ENCODE measurements around the gene TGM1. TPM values are rescaled to one million over a fixed set of nuclear protein-coding genes. Genes with fewer than 3 reads are reported as not detected.

TGM1 gene
- total and polyA plus RNA-seq, 10 of the 15 experiments (the other 5 are each of a cell fraction or from before 2014, with no cell fraction given), result 0.05 to 5.9 (median 1.8) TPM

- H3K79me2 ChIP-seq (ENCODE audit: control insufficient read depth, insufficient read depth, low read length), result peaks cover 35% of the 10 kb centered on the region
- in situ Hi-C loops (cut with MboI), result no loop called here
- ChIA-PET SMC1A (ENCODE audit: uncharacterized antibody, unreplicated experiment) (interaction anchor here (1.0 to 2.0 kb wide), 2 partner anchors 10 to 13 kb away, joined by 4 to 6 read pairs; partner anchors contain the start of gene TINF2), RAD21 (ENCODE audit: unreplicated experiment) (interaction anchor here (2.3 kb wide), 1 partner anchor 10 kb away, joined by 13 read pairs; the partner anchor contains the start of gene TINF2), CTCF (interaction anchor here (1.3 to 2.3 kb wide), 2 partner anchors 10 to 17 kb away, joined by 3 to 12 read pairs; partner anchors contain the start of genes MDP1 and TINF2), POLR2A (interaction anchor here (1.7 to 2.1 kb wide), 2 partner anchors 10 to 35 kb away, joined by 4 to 15 read pairs; partner anchors contain the start of gene TINF2)
- H3K36me3 ChIP-seq (ENCODE audit: control insufficient read depth in 2 of 2, insufficient read depth in 2 of 2, low read length in 1 of 2), result peaks cover 1 to 25% of the 10 kb centered on the region in 2 experiments; a peak in 3 of 4 replicates
- ATAC-seq (peak; percentile 86), DNase-seq (ENCODE audit: low read depth, low spot score) (peak; percentile 69), FAIRE-seq (peak; percentile 86)
- BruUV-seq (replicated peaks), result no TSS peak
- H3K9ac ChIP-seq (ENCODE audit: control insufficient read depth, insufficient read depth, low read length), result peak within 1 kb of the TSS; percentile 92
- peak within 1 kb of the TSS; percentile 87 for H3K4me3 ChIP-seq
- no peaks in the 10 kb centered on the region for H3K9me3 ChIP-seq (replicated peaks; ENCODE audit: control insufficient read depth, insufficient read depth, low read length)
- peak within 1 kb of the TSS; percentile 84 for H3K27ac ChIP-seq (ENCODE audit: control insufficient read depth, insufficient read depth)
- H4K20me1 ChIP-seq (ENCODE audit: control insufficient read depth, insufficient read depth), result no peaks in the 10 kb centered on the region
- 1% methylated on average over 29 of the region's 30 CpGs for WGBS (ENCODE audit: insufficient coverage, insufficient replicate concordance, low lambda C conversion rate, missing lambda C conversion rate)
- H3K27me3 ChIP-seq (replicated peaks in 1 of 2; ENCODE audit: control insufficient read depth in 2 of 2, insufficient read depth in 2 of 2, low read length in 1 of 2), result no peaks in the 10 kb centered on the region
- intact Hi-C loops (cut with micrococcal nuclease; ENCODE audit: unreplicated experiment), result loop anchor here (1.0 kb wide), 2 partner anchors 10 to 19 kb away; partner anchors contain the start of genes CHMP4A and TINF2
- peaks cover 14% of the 10 kb centered on the region for H3K4me1 ChIP-seq (ENCODE audit: control insufficient read depth, insufficient read depth, low read length)
- peak within 1 kb of the TSS; percentile 97 for H3K4me2 ChIP-seq (ENCODE audit: control insufficient read depth, insufficient read depth)
- peak within 1 kb of the TSS; percentile 91 for H2AFZ ChIP-seq (ENCODE audit: control insufficient read depth, low read depth, low read length)
- TF ChIP-seq JUNB (IDR thresholded peaks at IDR 0.05) (no peak), IKZF1 (conservative IDR thresholded peaks at IDR 0.05) (peak; percentile 99), MTA2 (IDR thresholded peaks at IDR 0.05; ENCODE audit: low read depth) (peak; percentile 75; the same call in 1 of the 2 replicates), CREB1 (IDR thresholded peaks at IDR 0.05; ENCODE audit: low read depth) (peak; percentile 91), KAT2A (conservative IDR thresholded peaks at IDR 0.05; ENCODE audit: control insufficient read depth, low read depth, low read length) (no peak), BRCA1 (IDR thresholded peaks at IDR 0.05; ENCODE audit: low read depth, low read length) (no peak), CREM (IDR thresholded peaks at IDR 0.05; ENCODE audit: low read depth) (peak; percentile 94), GABPA (IDR thresholded peaks at IDR 0.05; ENCODE audit: low read depth) (peak; percentile 91; the same call in 1 of the 2 replicates), HDAC2 (IDR thresholded peaks at IDR 0.05) (no peak), SIX5 (IDR thresholded peaks at IDR 0.05; ENCODE audit: low read depth, low read length, severe bottlenecking) (peak; percentile 94)
- TF ChIP-seq, protein P1, sequence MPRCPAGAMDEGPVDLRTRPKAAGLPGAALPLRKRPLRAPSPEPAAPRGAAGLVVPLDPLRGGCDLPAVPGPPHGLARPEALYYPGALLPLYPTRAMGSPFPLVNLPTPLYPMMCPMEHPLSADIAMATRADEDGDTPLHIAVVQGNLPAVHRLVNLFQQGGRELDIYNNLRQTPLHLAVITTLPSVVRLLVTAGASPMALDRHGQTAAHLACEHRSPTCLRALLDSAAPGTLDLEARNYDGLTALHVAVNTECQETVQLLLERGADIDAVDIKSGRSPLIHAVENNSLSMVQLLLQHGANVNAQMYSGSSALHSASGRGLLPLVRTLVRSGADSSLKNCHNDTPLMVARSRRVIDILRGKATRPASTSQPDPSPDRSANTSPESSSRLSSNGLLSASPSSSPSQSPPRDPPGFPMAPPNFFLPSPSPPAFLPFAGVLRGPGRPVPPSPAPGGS (IDR thresholded peaks at IDR 0.05; ENCODE audit: borderline replicate concordance, insufficient read depth, low read depth, low read length, poor library complexity, severe bottlenecking), result no peak
- TF ChIP-seq, protein P2, sequence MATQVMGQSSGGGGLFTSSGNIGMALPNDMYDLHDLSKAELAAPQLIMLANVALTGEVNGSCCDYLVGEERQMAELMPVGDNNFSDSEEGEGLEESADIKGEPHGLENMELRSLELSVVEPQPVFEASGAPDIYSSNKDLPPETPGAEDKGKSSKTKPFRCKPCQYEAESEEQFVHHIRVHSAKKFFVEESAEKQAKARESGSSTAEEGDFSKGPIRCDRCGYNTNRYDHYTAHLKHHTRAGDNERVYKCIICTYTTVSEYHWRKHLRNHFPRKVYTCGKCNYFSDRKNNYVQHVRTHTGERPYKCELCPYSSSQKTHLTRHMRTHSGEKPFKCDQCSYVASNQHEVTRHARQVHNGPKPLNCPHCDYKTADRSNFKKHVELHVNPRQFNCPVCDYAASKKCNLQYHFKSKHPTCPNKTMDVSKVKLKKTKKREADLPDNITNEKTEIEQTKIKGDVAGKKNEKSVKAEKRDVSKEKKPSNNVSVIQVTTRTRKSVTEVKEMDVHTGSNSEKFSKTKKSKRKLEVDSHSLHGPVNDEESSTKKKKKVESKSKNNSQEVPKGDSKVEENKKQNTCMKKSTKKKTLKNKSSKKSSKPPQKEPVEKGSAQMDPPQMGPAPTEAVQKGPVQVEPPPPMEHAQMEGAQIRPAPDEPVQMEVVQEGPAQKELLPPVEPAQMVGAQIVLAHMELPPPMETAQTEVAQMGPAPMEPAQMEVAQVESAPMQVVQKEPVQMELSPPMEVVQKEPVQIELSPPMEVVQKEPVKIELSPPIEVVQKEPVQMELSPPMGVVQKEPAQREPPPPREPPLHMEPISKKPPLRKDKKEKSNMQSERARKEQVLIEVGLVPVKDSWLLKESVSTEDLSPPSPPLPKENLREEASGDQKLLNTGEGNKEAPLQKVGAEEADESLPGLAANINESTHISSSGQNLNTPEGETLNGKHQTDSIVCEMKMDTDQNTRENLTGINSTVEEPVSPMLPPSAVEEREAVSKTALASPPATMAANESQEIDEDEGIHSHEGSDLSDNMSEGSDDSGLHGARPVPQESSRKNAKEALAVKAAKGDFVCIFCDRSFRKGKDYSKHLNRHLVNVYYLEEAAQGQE (IDR thresholded peaks at IDR 0.05; ENCODE audit: low read depth, low read length), result no peak
- TF ChIP-seq, protein P3, sequence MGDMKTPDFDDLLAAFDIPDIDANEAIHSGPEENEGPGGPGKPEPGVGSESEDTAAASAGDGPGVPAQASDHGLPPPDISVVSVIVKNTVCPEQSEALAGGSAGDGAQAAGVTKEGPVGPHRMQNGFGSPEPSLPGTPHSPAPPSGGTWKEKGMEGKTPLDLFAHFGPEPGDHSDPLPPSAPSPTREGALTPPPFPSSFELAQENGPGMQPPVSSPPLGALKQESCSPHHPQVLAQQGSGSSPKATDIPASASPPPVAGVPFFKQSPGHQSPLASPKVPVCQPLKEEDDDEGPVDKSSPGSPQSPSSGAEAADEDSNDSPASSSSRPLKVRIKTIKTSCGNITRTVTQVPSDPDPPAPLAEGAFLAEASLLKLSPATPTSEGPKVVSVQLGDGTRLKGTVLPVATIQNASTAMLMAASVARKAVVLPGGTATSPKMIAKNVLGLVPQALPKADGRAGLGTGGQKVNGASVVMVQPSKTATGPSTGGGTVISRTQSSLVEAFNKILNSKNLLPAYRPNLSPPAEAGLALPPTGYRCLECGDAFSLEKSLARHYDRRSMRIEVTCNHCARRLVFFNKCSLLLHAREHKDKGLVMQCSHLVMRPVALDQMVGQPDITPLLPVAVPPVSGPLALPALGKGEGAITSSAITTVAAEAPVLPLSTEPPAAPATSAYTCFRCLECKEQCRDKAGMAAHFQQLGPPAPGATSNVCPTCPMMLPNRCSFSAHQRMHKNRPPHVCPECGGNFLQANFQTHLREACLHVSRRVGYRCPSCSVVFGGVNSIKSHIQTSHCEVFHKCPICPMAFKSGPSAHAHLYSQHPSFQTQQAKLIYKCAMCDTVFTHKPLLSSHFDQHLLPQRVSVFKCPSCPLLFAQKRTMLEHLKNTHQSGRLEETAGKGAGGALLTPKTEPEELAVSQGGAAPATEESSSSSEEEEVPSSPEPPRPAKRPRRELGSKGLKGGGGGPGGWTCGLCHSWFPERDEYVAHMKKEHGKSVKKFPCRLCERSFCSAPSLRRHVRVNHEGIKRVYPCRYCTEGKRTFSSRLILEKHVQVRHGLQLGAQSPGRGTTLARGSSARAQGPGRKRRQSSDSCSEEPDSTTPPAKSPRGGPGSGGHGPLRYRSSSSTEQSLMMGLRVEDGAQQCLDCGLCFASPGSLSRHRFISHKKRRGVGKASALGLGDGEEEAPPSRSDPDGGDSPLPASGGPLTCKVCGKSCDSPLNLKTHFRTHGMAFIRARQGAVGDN (IDR thresholded peaks at IDR 0.05), result peak; percentile 20; the same call in 1 of the 2 replicates
These were observed 30.8 kb downstream of the TGM1 start, which contains the start of gene NEDD8 for GRCh38 chr14:24232121-24232644. Gene NEDD8, minus strand, starts transcription at chr14:24232367. Its CDS starts 100 bp downstream, at chr14:24232267.
